ENCODE results near the gene DENND1A.

DENND1A gene

GRCh38 chr9:123541411-123541810 lies 388.5 kb downstream of the DENND1A start:
- DNase-seq (ENCODE audit: low read depth in 2 of 2): no peak

GRCh38 chr9:123540457-123540856 lies 389.5 kb downstream of the DENND1A start:
- DNase-seq (ENCODE audit: low read depth in 2 of 2): no peak

- DNase-seq (ENCODE audit: low read depth in 2 of 2): no peak
These were observed 392.1 kb downstream of the DENND1A start for GRCh38 chr9:123537809-123538208.

- no peak for DNase-seq (ENCODE audit: low read depth in 2 of 2)
These were observed 393.5 kb downstream of the DENND1A start for GRCh38 chr9:123536455-123536868.

GRCh38 chr9:123534336-123534735 lies 395.6 kb downstream of the DENND1A start:
- DNase-seq (ENCODE audit: low read depth in 2 of 2): no peak

GRCh38 chr9:123530244-123530643 lies 399.7 kb downstream of the DENND1A start:
- no peak for DNase-seq (ENCODE audit: low read depth in 2 of 2)

GRCh38 chr9:123528501-123528900 lies 401.4 kb downstream of the DENND1A start:
- no peak for DNase-seq (ENCODE audit: low read depth in 2 of 2)

- DNase-seq (ENCODE audit: low read depth in 2 of 2): no peak
These were observed 401.9 kb downstream of the DENND1A start for GRCh38 chr9:123527981-123528380.

- no peak for DNase-seq (ENCODE audit: low read depth in 2 of 2)
These were observed 404.0 kb downstream of the DENND1A start for GRCh38 chr9:123525957-123526356.

- DNase-seq (ENCODE audit: low read depth in 2 of 2): no peak
These were observed 404.5 kb downstream of the DENND1A start for GRCh38 chr9:123525424-123525823.

- DNase-seq (ENCODE audit: low read depth in 2 of 2): no peak
These were observed 405.1 kb downstream of the DENND1A start for GRCh38 chr9:123524866-123525265.

GRCh38 chr9:123523845-123524244 lies 406.1 kb downstream of the DENND1A start:
- no peak for DNase-seq (ENCODE audit: low read depth in 2 of 2)

GRCh38 chr9:123523001-123523400 lies 406.9 kb downstream of the DENND1A start:
- DNase-seq (ENCODE audit: low read depth in 2 of 2): no peak

- no peak for DNase-seq (ENCODE audit: low read depth in 2 of 2)
These were observed 407.7 kb downstream of the DENND1A start for GRCh38 chr9:123522251-123522650.

- no peak for DNase-seq (ENCODE audit: low read depth in 2 of 2)
These were observed 411.6 kb downstream of the DENND1A start for GRCh38 chr9:123518338-123518737.

GRCh38 chr9:123517512-123517911 lies 412.4 kb downstream of the DENND1A start:
- no peak for DNase-seq (ENCODE audit: low read depth in 2 of 2)

GRCh38 chr9:123514766-123515165 lies 415.2 kb downstream of the DENND1A start:
- no peak for DNase-seq (ENCODE audit: low read depth in 2 of 2)

- DNase-seq (ENCODE audit: low read depth in 2 of 2): no peak
These were observed 416.4 kb downstream of the DENND1A start for GRCh38 chr9:123513554-123513953.

GRCh38 chr9:123511326-123512277 lies 418.3 kb downstream of the DENND1A start:
- no peak for DNase-seq (ENCODE audit: low read depth in 2 of 2)

- DNase-seq (ENCODE audit: low read depth in 2 of 2): no peak
These were observed 420.3 kb downstream of the DENND1A start for GRCh38 chr9:123509646-123510045.

GRCh38 chr9:123508048-123508447 lies 421.9 kb downstream of the DENND1A start:
- DNase-seq (ENCODE audit: low read depth in 2 of 2): no peak

- DNase-seq (ENCODE audit: low read depth in 2 of 2): no peak
These were observed 424.4 kb downstream of the DENND1A start for GRCh38 chr9:123505496-123505895.

GRCh38 chr9:123500336-123500735 lies 429.6 kb downstream of the DENND1A start:
- no peak for DNase-seq (ENCODE audit: low read depth in 2 of 2)

GRCh38 chr9:123497830-123498229 lies 432.1 kb downstream of the DENND1A start:
- no peak for DNase-seq (ENCODE audit: low read depth in 2 of 2)

All from stimulated activated CD8-positive, alpha-beta memory T cell treated with anti-CD3 and anti-CD28 coated beads, Interleukin-15, amount 100 ng/mL, for 4 hours (primary cell).